Fibroblast of lung (primary cell): Measurements from ENCODE around the gene SUSD6.

Experiments
- CTCF ChIP-seq, 2 donors: IDR thresholded peaks in 1 of 2; conservative IDR thresholded peaks in 1 of 2; 1 replicate in 1 of 2; 2 replicates in 1 of 2; pipeline ENCODE4 v1.5.1; 2011 to 2012; ENCODE audit warnings: low read length in 2 of 2, control low read depth in 1 of 2, inconsistent platforms in 1 of 2, low read depth in 1 of 2, mild to moderate bottlenecking in 1 of 2
- EZH2 ChIP-seq: IDR thresholded peaks from 2 replicates; pipeline ENCODE4 v1.5.1; 2012; ENCODE audit warnings: low read length, control low read depth, mild to moderate bottlenecking; ENCODE audit errors: missing control alignments

GRCh38 chr14:69684461-69685217 is 73.2 kb downstream of the SUSD6 start:
- no peak for TF ChIP-seq CTCF (conservative IDR thresholded peaks at IDR 0.05 in 1 of 2, IDR thresholded peaks at IDR 0.05 in 1 of 2; ENCODE audit: low read depth in 1 of 2, low read length in 2 of 2)
- TF ChIP-seq EZH2, result no peak
